NCI-H748 (cell line): ENCODE data around the gene FRMD1.

ENCODE experiments used
- DNase-seq: peaks from one replicate; lab custom pipeline; 2025; ENCODE audit not compliant: unreplicated experiment; lab: John Stamatoyannopoulos, UW

FRMD1 gene

GRCh38 chr6:168011291-168011690 is 67.7 kb downstream of the FRMD1 start:
- no peak for DNase-seq

GRCh38 chr6:168009331-168009730 is 69.7 kb downstream of the FRMD1 start:
- DNase-seq: no peak

- DNase-seq: no peak
Measured at GRCh38 chr6:168007592-168008338, 71.2 kb downstream of the FRMD1 start.

GRCh38 chr6:168005796-168006195 is 73.2 kb downstream of the FRMD1 start:
- no peak for DNase-seq

GRCh38 chr6:168004945-168005344 is 74.1 kb downstream of the FRMD1 start:
- DNase-seq: no peak

- no peak for DNase-seq
Measured at GRCh38 chr6:168004023-168004422, 75.0 kb downstream of the FRMD1 start.
